ENCODE results near the gene SYT17. TPM values are rescaled to one million over a fixed set of nuclear protein-coding genes. Genes with fewer than 3 reads are reported as not detected.
A peak's percentile ranks its signal among the peaks of the same experiment; 100 is the strongest.

Gene SYT17
- total and polyA plus RNA-seq, 11 donors: 0.23 to 5.2 (median 0.66) TPM

- 38 to 52% (median 44%) methylated on average over 6 of the region's 6 CpGs for WGBS, 4 donors
- H3K27ac ChIP-seq: peak overlapping the region in 6 of 12 donors; percentile 20 to 69 (median 46)
- H3K4me1 ChIP-seq: peaks cover 0 to 55% (median 39%) of the 10 kb centered on the region in 12 donors
- TF ChIP-seq CTCF (IDR thresholded peaks at IDR 0.05): no peak
- no peak for TF ChIP-seq POLR2A (IDR thresholded peaks at IDR 0.05)
- no peaks in the 10 kb centered on the region for H3K27me3 ChIP-seq
- no peaks in the 10 kb centered on the region for H3K9me3 ChIP-seq
- no peaks in the 10 kb centered on the region for H3K36me3 ChIP-seq
- intact Hi-C loops (cut with DNase I): loop anchor here in 1 of 10 donors (10.0 kb wide), 1 partner anchor 53 kb away; no protein-coding TSS in a partner anchor
- no peak overlapping the region for H3K4me3 ChIP-seq
- DNase-seq: no peak
- no peak for ATAC-seq
These were observed 30.6 kb upstream of the SYT17 start for GRCh38 chr16:19137201-19138128.

- DNase-seq: peak; percentile 73 to 85 (median 78)
- H3K4me3 ChIP-seq: no peak overlapping the region
- peaks cover 0 to 54% (median 36%) of the 10 kb centered on the region in 12 donors for H3K4me1 ChIP-seq
- H3K27ac ChIP-seq: peak overlapping the region in 8 of 12 donors; percentile 2 to 69 (median 38)
- H3K36me3 ChIP-seq: no peaks in the 10 kb centered on the region
- TF ChIP-seq POLR2A (IDR thresholded peaks at IDR 0.05): no peak
- no peak for TF ChIP-seq CTCF (IDR thresholded peaks at IDR 0.05)
- ATAC-seq: peak; percentile 52 to 86 (median 84)
- WGBS, 4 donors: 5 to 20% (median 10%) methylated on average over 4 of the region's 4 CpGs
- intact Hi-C loops (cut with DNase I): loop anchor here in 1 of 10 donors (10.0 kb wide), 1 partner anchor 54 kb away; no protein-coding TSS in a partner anchor
- H3K27me3 ChIP-seq: no peaks in the 10 kb centered on the region
- H3K9me3 ChIP-seq: no peaks in the 10 kb centered on the region
These were observed 29.4 kb upstream of the SYT17 start for GRCh38 chr16:19138601-19139000.

- no peaks in the 10 kb centered on the region for H3K36me3 ChIP-seq
- H3K9me3 ChIP-seq: no peaks in the 10 kb centered on the region
- peaks cover 0 to 54% (median 36%) of the 10 kb centered on the region in 12 donors for H3K4me1 ChIP-seq
- 71 to 79% (median 77%) methylated on average over 5 of the region's 5 CpGs for WGBS, 4 donors
- no peak overlapping the region for H3K4me3 ChIP-seq
- no peak for DNase-seq
- H3K27ac ChIP-seq: peak overlapping the region in 4 of 12 donors; percentile 20 to 69 (median 41)
- no peak for ATAC-seq
- intact Hi-C loops (cut with DNase I): loop anchor here in 2 of 10 donors (2.0 to 10.0 kb wide), 2 partner anchors 53 to 55 kb away; no protein-coding TSS in a partner anchor
- no peaks in the 10 kb centered on the region for H3K27me3 ChIP-seq
- TF ChIP-seq POLR2A (IDR thresholded peaks at IDR 0.05) (no peak), CTCF (IDR thresholded peaks at IDR 0.05) (no peak)
These were observed 28.5 kb upstream of the SYT17 start for GRCh38 chr16:19139436-19140091.

- no peak overlapping the region for H3K27ac ChIP-seq
- ATAC-seq: no peak
- H3K4me3 ChIP-seq: no peak overlapping the region
- 45 to 52% (median 48%) methylated on average over 2 of the region's 2 CpGs for WGBS, 4 donors
- DNase-seq: no peak
- TF ChIP-seq CTCF (IDR thresholded peaks at IDR 0.05): no peak
- no peak for TF ChIP-seq POLR2A (IDR thresholded peaks at IDR 0.05)
- H3K36me3 ChIP-seq: no peaks in the 10 kb centered on the region
- no peaks in the 10 kb centered on the region for H3K27me3 ChIP-seq
- H3K9me3 ChIP-seq: no peaks in the 10 kb centered on the region
- intact Hi-C loops (cut with DNase I): loop anchor here in 1 of 10 donors (2.0 kb wide), 1 partner anchor 54 kb away; no protein-coding TSS in a partner anchor
- peaks cover 0 to 52% (median 34%) of the 10 kb centered on the region in 12 donors for H3K4me1 ChIP-seq
These were observed 27.6 kb upstream of the SYT17 start for GRCh38 chr16:19140396-19140795.
